A673 (cell line): Measurements from ENCODE around the gene HEATR9.

ENCODE experiments used
- EZH2 ChIP-seq: fragments of 200-600 bp; sonication (generic); IDR thresholded peaks from 2 replicates; pipeline ENCODE4 v1.6.1; 2017; ENCODE audit warnings: borderline replicate concordance, low read depth, mild to moderate bottlenecking, mixed read lengths, antibody characterized with exemption, low read length; ENCODE audit not compliant: poor library complexity, severe bottlenecking
- TF ChIP-seq, protein P1 (sequence below): fragments of 300-800, 200-600 bp; sonication (generic); conservative IDR thresholded peaks from 2 replicates; pipeline ENCODE4 v1.5.1; 2017; ENCODE audit warnings: low read depth, mild to moderate bottlenecking, antibody characterized with exemption, low read length, moderate library complexity, mixed read lengths

DNA sequence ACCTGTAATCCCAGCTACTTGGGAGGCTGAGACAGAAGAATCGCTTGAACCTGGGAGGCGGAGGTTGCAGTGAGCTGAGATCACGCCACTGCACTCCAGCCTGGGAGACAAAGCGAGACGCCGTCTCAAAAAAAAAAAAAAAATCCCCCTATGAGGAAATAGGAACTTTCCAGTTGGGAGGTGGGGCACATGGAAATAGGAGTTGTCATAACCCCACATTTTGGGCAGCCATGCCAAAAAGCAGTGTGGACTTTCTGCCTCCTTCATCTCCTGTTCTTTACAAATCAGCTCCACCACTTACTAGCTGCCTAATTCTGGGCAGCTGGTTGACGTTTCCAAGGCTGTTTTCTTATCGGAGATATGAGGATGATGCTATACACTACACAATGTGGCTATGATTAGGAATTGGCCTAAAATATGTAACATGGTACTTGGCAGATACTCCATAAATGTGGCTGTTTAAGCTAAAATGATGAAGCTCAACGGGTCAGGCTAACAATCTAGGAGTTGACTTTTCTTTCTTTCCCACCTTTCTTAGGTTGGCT, 33.0 kb upstream of the HEATR9 start:
- TF ChIP-seq, protein P1, sequence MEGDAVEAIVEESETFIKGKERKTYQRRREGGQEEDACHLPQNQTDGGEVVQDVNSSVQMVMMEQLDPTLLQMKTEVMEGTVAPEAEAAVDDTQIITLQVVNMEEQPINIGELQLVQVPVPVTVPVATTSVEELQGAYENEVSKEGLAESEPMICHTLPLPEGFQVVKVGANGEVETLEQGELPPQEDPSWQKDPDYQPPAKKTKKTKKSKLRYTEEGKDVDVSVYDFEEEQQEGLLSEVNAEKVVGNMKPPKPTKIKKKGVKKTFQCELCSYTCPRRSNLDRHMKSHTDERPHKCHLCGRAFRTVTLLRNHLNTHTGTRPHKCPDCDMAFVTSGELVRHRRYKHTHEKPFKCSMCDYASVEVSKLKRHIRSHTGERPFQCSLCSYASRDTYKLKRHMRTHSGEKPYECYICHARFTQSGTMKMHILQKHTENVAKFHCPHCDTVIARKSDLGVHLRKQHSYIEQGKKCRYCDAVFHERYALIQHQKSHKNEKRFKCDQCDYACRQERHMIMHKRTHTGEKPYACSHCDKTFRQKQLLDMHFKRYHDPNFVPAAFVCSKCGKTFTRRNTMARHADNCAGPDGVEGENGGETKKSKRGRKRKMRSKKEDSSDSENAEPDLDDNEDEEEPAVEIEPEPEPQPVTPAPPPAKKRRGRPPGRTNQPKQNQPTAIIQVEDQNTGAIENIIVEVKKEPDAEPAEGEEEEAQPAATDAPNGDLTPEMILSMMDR = no peak
- TF ChIP-seq EZH2 = no peak
